ENCODE data around the gene NOP53.

GRCh38 chr19:47711652-47712242 lies 33.6 kb upstream of the NOP53 start:
- TF ChIP-seq POLR2AphosphoS5 (IDR thresholded peaks at IDR 0.05; ENCODE audit: low read depth, low read length) (no peak), POLR2A (IDR thresholded peaks at IDR 0.05; ENCODE audit: low read depth, low read length) (no peak), TAF1 (IDR thresholded peaks at IDR 0.05; ENCODE audit: borderline replicate concordance, low read depth, low read length) (no peak)
